GM21723 (cell line): ENCODE measurements around the gene NIN.

Experiments used
- ATAC-seq: cut with Tn5 transposase; IDR thresholded peaks from one replicate; pipeline ENCODE4 v1.9.1; 2021; ENCODE audit warnings: mild to moderate bottlenecking, moderate library complexity; ENCODE audit not compliant: unreplicated experiment

Gene NIN

GRCh38 chr14:50768680-50769079 lies 62.3 kb downstream of the NIN start:
- no peak for ATAC-seq

- ATAC-seq, result no peak
Measured at GRCh38 chr14:50766338-50766886, 64.5 kb downstream of the NIN start.

- ATAC-seq, result no peak
Measured at GRCh38 chr14:50763382-50764007, 67.5 kb downstream of the NIN start.

- ATAC-seq, result no peak
Measured at GRCh38 chr14:50762931-50763300, 68.0 kb downstream of the NIN start.

GRCh38 chr14:50762001-50762930 lies 68.7 kb downstream of the NIN start:
- peak; percentile 89 for ATAC-seq

GRCh38 chr14:50759800-50760543 lies 71.0 kb downstream of the NIN start:
- no peak for ATAC-seq

GRCh38 chr14:50758945-50759344 lies 72.0 kb downstream of the NIN start:
- ATAC-seq, result no peak

- no peak for ATAC-seq
Measured at GRCh38 chr14:50758305-50758704, 72.7 kb downstream of the NIN start.

GRCh38 chr14:50757702-50758101 lies 73.3 kb downstream of the NIN start:
- ATAC-seq, result no peak

GRCh38 chr14:50756300-50756699 lies 74.7 kb downstream of the NIN start:
- no peak for ATAC-seq

GRCh38 chr14:50750323-50750722 lies 80.6 kb downstream of the NIN start:
- ATAC-seq, result no peak

GRCh38 chr14:50745401-50746058 lies 85.4 kb downstream of the NIN start:
- ATAC-seq, result no peak

- ATAC-seq, result no peak
Measured at GRCh38 chr14:50744231-50744630, 86.7 kb downstream of the NIN start.

- ATAC-seq, result no peak
Measured at GRCh38 chr14:50741567-50741966, 89.4 kb downstream of the NIN start.

- no peak for ATAC-seq
Measured at GRCh38 chr14:50740856-50741255, 90.1 kb downstream of the NIN start.

GRCh38 chr14:50739186-50739585 lies 91.8 kb downstream of the NIN start:
- ATAC-seq, result no peak

- peak; percentile 92 for ATAC-seq
Measured at GRCh38 chr14:50736932-50737419, 94.0 kb downstream of the NIN start.

- no peak for ATAC-seq
Measured at GRCh38 chr14:50734950-50735695, 95.8 kb downstream of the NIN start.

- no peak for ATAC-seq
Measured at GRCh38 chr14:50733494-50733893, 97.5 kb downstream of the NIN start.

- ATAC-seq, result no peak
Measured at GRCh38 chr14:50728836-50729235, 102.1 kb downstream of the NIN start.
